Activated CD4-positive, alpha-beta T cell treated with anti-CD3 and anti-CD28 coated beads, Interleukin-2, amount 10 ng/mL, durations not matched to agents 24 days and 14 days (primary cell): ENCODE results near the gene HYCC2. TPM values are rescaled to one million over a fixed set of nuclear protein-coding genes. Genes with fewer than 3 reads are reported as not detected.
"Not testable (repeated sequence)": the region's sequence is repeated elsewhere in the genome, so short reads cannot be mapped to it uniquely, and the experiment has no call there.

Experiments used
- DNase-seq: peaks from one replicate; pipeline ENCODE4 v3.0.0; 2022
- H3K27ac Mint-ChIP-seq: one replicate; pipeline ENCODE4 v1.8.0; 2022; ENCODE audit warnings: mild to moderate bottlenecking, mixed read lengths
- H3K27me3 Mint-ChIP-seq: one replicate; pipeline ENCODE4 v1.8.0; 2022; ENCODE audit warnings: mixed read lengths
- H3K36me3 Mint-ChIP-seq: one replicate; pipeline ENCODE4 v1.8.0; 2022; ENCODE audit warnings: low read depth, mild to moderate bottlenecking, mixed read lengths
- H3K4me1 Mint-ChIP-seq: one replicate; pipeline ENCODE4 v1.8.0; 2021; ENCODE audit warnings: mixed read lengths
- H3K4me3 Mint-ChIP-seq: one replicate; pipeline ENCODE4 v1.8.0; 2022; ENCODE audit warnings: mild to moderate bottlenecking, moderate library complexity, mixed read lengths
- H3K9me3 Mint-ChIP-seq: one replicate; pipeline ENCODE4 v1.8.0; 2021; ENCODE audit warnings: mixed read lengths
- intact Hi-C: fragments of 100-400 bp; cut with micrococcal nuclease; formaldehyde crosslinking; loops from one replicate; pipeline ENCODE4 v1.15.1; 2023
- total RNA-seq: library from RNA; stranded (reverse); gene quantifications from 2 replicates; pipeline ENCODE4 v1.2.3, GENCODE V29; 2022

Gene HYCC2
- total RNA-seq, 1 donor from 2014 or later = 24.4 TPM

GRCh38 chr2:201107624-201108023 lies 36.2 kb upstream of the HYCC2 start:
- Mint-ChIP-seq H3K27ac (no peak overlapping the region), H3K4me3 (no peak overlapping the region), H3K36me3 (peaks cover 2% of the 10 kb centered on the region), H3K9me3 (no peaks in the 10 kb centered on the region), H3K27me3 (peaks cover 2% of the 10 kb centered on the region), H3K4me1 (no peaks in the 10 kb centered on the region)
- intact Hi-C loops = no loop called here
- DNase-seq = no peak

GRCh38 chr2:201105759-201106158 lies 34.3 kb upstream of the HYCC2 start:
- Mint-ChIP-seq H3K9me3 (no peaks in the 10 kb centered on the region), H3K4me1 (no peaks in the 10 kb centered on the region), H3K27me3 (peaks cover 2% of the 10 kb centered on the region), H3K36me3 (peaks cover 2% of the 10 kb centered on the region), H3K27ac (no peak overlapping the region), H3K4me3 (no peak overlapping the region)
- DNase-seq = no peak
- intact Hi-C loops = no loop called here

- Mint-ChIP-seq H3K4me3 (no peak overlapping the region), H3K27me3 (no peaks in the 10 kb centered on the region), H3K4me1 (no peaks in the 10 kb centered on the region)
Observed at GRCh38 chr2:201100497-201100896, 29.0 kb upstream of the HYCC2 start.

GRCh38 chr2:201093573-201093972 lies 22.1 kb upstream of the HYCC2 start:
- Mint-ChIP-seq H3K27ac (no peak overlapping the region), H3K4me3 (no peak overlapping the region), H3K4me1 (peaks cover 2% of the 10 kb centered on the region), H3K36me3 (peaks cover 7% of the 10 kb centered on the region), H3K9me3 (no peaks in the 10 kb centered on the region), H3K27me3 (no peaks in the 10 kb centered on the region)
- intact Hi-C loops = no loop called here
- DNase-seq = no peak

More at GRCh38 chr2:201100497-201100896, 29.0 kb upstream of the HYCC2 start:
- Mint-ChIP-seq H3K36me3 (no peaks in the 10 kb centered on the region), H3K27ac (no peak overlapping the region), H3K9me3 (no peaks in the 10 kb centered on the region)
- no peak for DNase-seq
- intact Hi-C loops = no loop called here

- no peak for DNase-seq
Observed at GRCh38 chr2:201090574-201090973, 19.1 kb upstream of the HYCC2 start.

GRCh38 chr2:201084863-201085262 lies 13.4 kb upstream of the HYCC2 start:
- DNase-seq = no peak
- Mint-ChIP-seq H3K9me3 (no peaks in the 10 kb centered on the region), H3K4me1 (no peaks in the 10 kb centered on the region), H3K27ac (no peak overlapping the region), H3K4me3 (no peak overlapping the region), H3K27me3 (no peaks in the 10 kb centered on the region), H3K36me3 (peaks cover 37% of the 10 kb centered on the region)
- intact Hi-C loops = no loop called here

More at GRCh38 chr2:201090574-201090973, 19.1 kb upstream of the HYCC2 start:
- Mint-ChIP-seq H3K27ac (no peak overlapping the region), H3K36me3 (peaks cover 23% of the 10 kb centered on the region), H3K4me1 (peaks cover 2% of the 10 kb centered on the region), H3K4me3 (no peak overlapping the region), H3K9me3 (no peaks in the 10 kb centered on the region), H3K27me3 (no peaks in the 10 kb centered on the region)
- intact Hi-C loops = no loop called here

GRCh38 chr2:201074996-201075395 lies 3.5 kb upstream of the HYCC2 start:
- no peaks in the 10 kb centered on the region for H3K27me3 Mint-ChIP-seq
- no peaks in the 10 kb centered on the region for H3K9me3 Mint-ChIP-seq
- intact Hi-C loops = loop anchor here (5.0 kb wide), 4 partner anchors 82 to 377 kb away; partner anchors contain the start of genes BZW1, STRADB and TRAK2
- DNase-seq = no peak
- no peak overlapping the region for H3K27ac Mint-ChIP-seq
- peaks cover 23% of the 10 kb centered on the region for H3K4me1 Mint-ChIP-seq
- peaks cover 16% of the 10 kb centered on the region for H3K36me3 Mint-ChIP-seq
- peak overlapping the region; percentile 15 for H3K4me3 Mint-ChIP-seq

GRCh38 chr2:201073071-201073470 lies 1.6 kb upstream of the HYCC2 start:
- Mint-ChIP-seq H3K27ac (peak overlapping the region; percentile 31), H3K27me3 (no peaks in the 10 kb centered on the region), H3K9me3 (no peaks in the 10 kb centered on the region), H3K4me1 (peaks cover 36% of the 10 kb centered on the region), H3K36me3 (peaks cover 6% of the 10 kb centered on the region), H3K4me3 (peak overlapping the region; percentile 64)
- intact Hi-C loops = loop anchor here (5.0 kb wide), 4 partner anchors 84 to 379 kb away; partner anchors contain the start of genes BZW1, STRADB and TRAK2
- no peak for DNase-seq

- H3K27me3 Mint-ChIP-seq = no peaks in the 10 kb centered on the region
- peak overlapping the region; percentile 91 for H3K27ac Mint-ChIP-seq
- no peaks in the 10 kb centered on the region for H3K9me3 Mint-ChIP-seq
- DNase-seq = no peak
- peaks cover 36% of the 10 kb centered on the region for H3K4me1 Mint-ChIP-seq
- peaks cover 6% of the 10 kb centered on the region for H3K36me3 Mint-ChIP-seq
- H3K4me3 Mint-ChIP-seq = peak overlapping the region; percentile 92
- intact Hi-C loops = loop anchor here (5.0 kb wide), 4 partner anchors 85 to 380 kb away; partner anchors contain the start of genes BZW1, STRADB and TRAK2
Observed at GRCh38 chr2:201072201-201072530, 695 bp upstream of the HYCC2 start.

- Mint-ChIP-seq H3K4me1 (peaks cover 36% of the 10 kb centered on the region), H3K27me3 (no peaks in the 10 kb centered on the region), H3K4me3 (peak overlapping the region; percentile 92), H3K9me3 (no peaks in the 10 kb centered on the region), H3K27ac (peak overlapping the region; percentile 91), H3K36me3 (peaks cover 6% of the 10 kb centered on the region)
- peak; percentile 63 for DNase-seq
- intact Hi-C loops = loop anchor here (1.0 to 5.0 kb wide), 11 partner anchors 45 to 381 kb away; partner anchors contain the start of genes BZW1, CFLAR, CLK1 and NIF3L1
Observed at GRCh38 chr2:201070948-201071478, 458 bp downstream of the HYCC2 start.

- Mint-ChIP-seq H3K4me1 (peaks cover 40% of the 10 kb centered on the region), H3K27ac (no peak overlapping the region), H3K27me3 (peaks cover 2% of the 10 kb centered on the region), H3K4me3 (no peak overlapping the region), H3K9me3 (peaks cover 5% of the 10 kb centered on the region), H3K36me3 (peaks cover 16% of the 10 kb centered on the region)
- no peak for DNase-seq
- intact Hi-C loops = no loop called here
Observed at GRCh38 chr2:201064797-201065329, 6.6 kb downstream of the HYCC2 start.

GRCh38 chr2:201063516-201063915 lies 8.0 kb downstream of the HYCC2 start:
- peaks cover 29% of the 10 kb centered on the region for H3K4me1 Mint-ChIP-seq
- H3K27me3 Mint-ChIP-seq, intact Hi-C loops, DNase-seq, H3K9me3 Mint-ChIP-seq: not testable (repeated sequence)
- peak overlapping the region; percentile 53 for H3K4me3 Mint-ChIP-seq
- H3K27ac Mint-ChIP-seq = peak overlapping the region; percentile 92
- H3K36me3 Mint-ChIP-seq = peaks cover 18% of the 10 kb centered on the region

GRCh38 chr2:201059961-201060755 lies 11.3 kb downstream of the HYCC2 start:
- peaks cover 2% of the 10 kb centered on the region for H3K27me3 Mint-ChIP-seq
- no peak for DNase-seq
- no peak overlapping the region for H3K27ac Mint-ChIP-seq
- H3K9me3 Mint-ChIP-seq = peaks cover 5% of the 10 kb centered on the region
- peaks cover 26% of the 10 kb centered on the region for H3K4me1 Mint-ChIP-seq
- H3K36me3 Mint-ChIP-seq = peaks cover 27% of the 10 kb centered on the region
- intact Hi-C loops = no loop called here
- H3K4me3 Mint-ChIP-seq = no peak overlapping the region

- Mint-ChIP-seq H3K4me3 (no peak overlapping the region), H3K4me1 (peaks cover 20% of the 10 kb centered on the region), H3K27me3 (peaks cover 2% of the 10 kb centered on the region), H3K9me3 (peaks cover 5% of the 10 kb centered on the region), H3K36me3 (peaks cover 29% of the 10 kb centered on the region), H3K27ac (no peak overlapping the region)
- DNase-seq = no peak
- intact Hi-C loops = no loop called here
Observed at GRCh38 chr2:201058914-201059313, 12.6 kb downstream of the HYCC2 start.
